Measurements from ENCODE around the gene PCBP3.
"Not testable (repeated sequence)": the region's sequence is repeated elsewhere in the genome, so short reads cannot be mapped to it uniquely, and the experiment has no call there.

Gene PCBP3

GRCh38 chr21:45636459-45636858, 7.1 kb upstream of the PCBP3 start:
- no peak for DNase-seq

- no peak for DNase-seq
Observed at GRCh38 chr21:45636951-45637646, 6.4 kb upstream of the PCBP3 start.

- no peak for DNase-seq
Observed at GRCh38 chr21:45637883-45638282, 5.6 kb upstream of the PCBP3 start.

- no peak for DNase-seq
Observed at GRCh38 chr21:45638707-45639106, 4.8 kb upstream of the PCBP3 start.

- no peak for DNase-seq
Observed at GRCh38 chr21:45639206-45640000, 4.1 kb upstream of the PCBP3 start.

- no peak for DNase-seq
Observed at GRCh38 chr21:45640001-45640887, 3.3 kb upstream of the PCBP3 start.

- peak; percentile 30 for DNase-seq
Observed at GRCh38 chr21:45640888-45641479, 2.5 kb upstream of the PCBP3 start.

- DNase-seq = no peak
Observed at GRCh38 chr21:45641480-45642035, 2.0 kb upstream of the PCBP3 start.

- DNase-seq = no peak
Observed at GRCh38 chr21:45642122-45642813, 1.3 kb upstream of the PCBP3 start.

GRCh38 chr21:45644041-45644906, 749 bp downstream of the PCBP3 start:
- no peak for DNase-seq

GRCh38 chr21:45651921-45652320, 8.4 kb downstream of the PCBP3 start:
- no peak for DNase-seq

- no peak for DNase-seq
Observed at GRCh38 chr21:45655124-45655523, 11.6 kb downstream of the PCBP3 start.

- DNase-seq = not testable (repeated sequence)
Observed at GRCh38 chr21:45656114-45656513, 12.6 kb downstream of the PCBP3 start.

GRCh38 chr21:45661913-45662622, 18.5 kb downstream of the PCBP3 start:
- DNase-seq = not testable (repeated sequence)

GRCh38 chr21:45662623-45663245, 19.2 kb downstream of the PCBP3 start:
- DNase-seq = not testable (repeated sequence)

- no peak for DNase-seq
Observed at GRCh38 chr21:45669382-45669781, 25.9 kb downstream of the PCBP3 start.

- no peak for DNase-seq
Observed at GRCh38 chr21:45670731-45671130, 27.2 kb downstream of the PCBP3 start.

- DNase-seq = not testable (repeated sequence)
Observed at GRCh38 chr21:45678790-45679189, 35.3 kb downstream of the PCBP3 start.

- DNase-seq = no peak
Observed at GRCh38 chr21:45680215-45680614, 36.7 kb downstream of the PCBP3 start.

- DNase-seq = no peak
Observed at GRCh38 chr21:45695086-45695485, 51.6 kb downstream of the PCBP3 start.

Data from activated naive CD4-positive, alpha-beta T cell treated with anti-CD3 and anti-CD28 coated beads, Interleukin-2, amount 50 U/mL, for 16 hours (primary cell).